ENCODE measurements around the gene CFAP61. TPM values are rescaled to one million over a fixed set of nuclear protein-coding genes. Genes with fewer than 3 reads are reported as not detected.
A peak's percentile ranks its signal among the peaks of the same experiment; 100 is the strongest.

The CFAP61 gene
- total and polyA plus RNA-seq, 8 donors: 0.15 to 0.53 (median 0.33) TPM

- intact Hi-C loops (cut with DNase I): loop anchor here in 2 of 3 donors (5.0 to 10.0 kb wide), 2 partner anchors 144 to 147 kb away; no protein-coding TSS in a partner anchor
- H3K27me3 ChIP-seq: no peaks in the 10 kb centered on the region
- DNase-seq: no peak
- TF ChIP-seq CTCF (IDR thresholded peaks at IDR 0.05): no peak
- H3K9me3 ChIP-seq: no peaks in the 10 kb centered on the region
- no peaks in the 10 kb centered on the region for H3K4me1 ChIP-seq
- no peak overlapping the region for H3K4me3 ChIP-seq
- no peak for FAIRE-seq
- WGBS, 2 donors: 74% methylated on average over 11 of the region's 11 CpGs
- H3K27ac ChIP-seq: no peak overlapping the region
- H3K36me3 ChIP-seq: no peaks in the 10 kb centered on the region
- ATAC-seq: no peak
These were observed 179.4 kb downstream of the CFAP61 start for GRCh38 chr20:20231528-20232298.

- DNase-seq (no peak), ATAC-seq (no peak), FAIRE-seq (no peak)
- H3K36me3 ChIP-seq: no peaks in the 10 kb centered on the region
- H3K4me1 ChIP-seq: no peaks in the 10 kb centered on the region
- no peaks in the 10 kb centered on the region for H3K27me3 ChIP-seq
- intact Hi-C loops (cut with DNase I): loop anchor here in 2 of 3 donors (5.0 to 10.0 kb wide), 2 partner anchors 146 to 148 kb away; no protein-coding TSS in a partner anchor
- no peaks in the 10 kb centered on the region for H3K9me3 ChIP-seq
- 77 to 83% methylated on average over 19 of the region's 19 CpGs for WGBS, 2 donors
- TF ChIP-seq CTCF (IDR thresholded peaks at IDR 0.05): no peak
- no peak overlapping the region for H3K27ac ChIP-seq
- H3K4me3 ChIP-seq: no peak overlapping the region
These were observed 180.7 kb downstream of the CFAP61 start for GRCh38 chr20:20233041-20233514.

- FAIRE-seq: no peak
- intact Hi-C loops (cut with DNase I): loop anchor here in 1 of 3 donors (10.0 kb wide), 1 partner anchor 151 kb away; no protein-coding TSS in a partner anchor
These were observed 183.3 kb downstream of the CFAP61 start for GRCh38 chr20:20235681-20236080.

GRCh38 chr20:20237093-20237959 lies 185.0 kb downstream of the CFAP61 start:
- H3K36me3 ChIP-seq: no peaks in the 10 kb centered on the region
- FAIRE-seq (no peak), DNase-seq (peak in 4 of 6 donors; percentile 16 to 33 (median 22)), ATAC-seq (peak in 3 of 4 donors; percentile 81 to 85 (median 83))
- H3K4me1 ChIP-seq: no peaks in the 10 kb centered on the region
- no peak overlapping the region for H3K4me3 ChIP-seq
- no peaks in the 10 kb centered on the region for H3K27me3 ChIP-seq
- peak; percentile 49 to 64 (median 53) for TF ChIP-seq CTCF (IDR thresholded peaks at IDR 0.05)
- intact Hi-C loops (cut with DNase I): loop anchor here in 1 of 3 donors (10.0 kb wide), 1 partner anchor 153 kb away; no protein-coding TSS in a partner anchor
- H3K9me3 ChIP-seq: no peaks in the 10 kb centered on the region
- 34 to 42% methylated on average over 11 of the region's 11 CpGs for WGBS, 2 donors
- H3K27ac ChIP-seq: no peak overlapping the region

More at GRCh38 chr20:20235681-20236080, 183.3 kb downstream of the CFAP61 start:
- no peak for TF ChIP-seq CTCF (IDR thresholded peaks at IDR 0.05)
- no peaks in the 10 kb centered on the region for H3K9me3 ChIP-seq
- H3K4me1 ChIP-seq: no peaks in the 10 kb centered on the region
- ATAC-seq: no peak
- no peaks in the 10 kb centered on the region for H3K27me3 ChIP-seq
- no peak for DNase-seq
- H3K4me3 ChIP-seq: no peak overlapping the region
- 74 to 75% methylated on average over 4 of the region's 4 CpGs for WGBS, 2 donors
- no peaks in the 10 kb centered on the region for H3K36me3 ChIP-seq
- H3K27ac ChIP-seq: no peak overlapping the region

Data from pancreas (tissue), 10 donors.